ENCODE measurements around the gene POGLUT2. TPM values are rescaled to one million over a fixed set of nuclear protein-coding genes. Genes with fewer than 3 reads are reported as not detected.

The POGLUT2 gene
- polyA plus RNA-seq, 1 donor (not counting 4 experiments of a cell fraction or from before 2014, with no cell fraction given): 8.8 TPM

DNA sequence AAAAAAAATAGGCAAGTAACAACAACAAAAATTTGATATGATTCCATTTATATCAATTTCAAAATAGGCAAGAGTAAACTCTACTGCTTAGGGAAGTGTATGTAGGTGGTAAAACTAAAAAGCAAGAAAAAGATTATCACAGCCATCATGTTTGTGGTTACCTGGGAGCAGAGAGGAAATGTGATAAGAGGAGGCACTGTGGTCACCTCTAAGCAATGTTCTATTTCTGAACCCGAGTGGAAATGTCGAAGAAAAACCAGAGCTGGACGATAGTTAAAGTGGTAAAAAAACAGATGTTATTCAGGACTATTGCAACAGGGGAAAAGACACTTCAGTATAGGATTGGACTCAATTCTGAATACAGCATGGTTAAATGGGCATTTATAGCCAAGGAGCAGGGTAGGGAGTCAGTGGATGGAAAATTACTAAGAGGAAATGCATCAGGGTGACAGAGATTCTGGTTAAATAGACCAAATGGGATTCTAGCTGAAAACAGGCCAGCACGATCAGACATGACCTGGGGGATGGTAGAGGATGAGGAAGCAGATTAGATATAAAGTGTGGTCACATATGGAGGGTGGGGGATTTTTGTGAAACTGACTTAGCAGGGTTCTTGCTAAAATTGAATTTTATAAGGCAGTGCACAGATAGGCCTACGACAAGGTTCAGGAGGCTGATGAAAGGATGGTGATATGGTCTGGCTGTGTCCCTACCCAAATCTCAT is 19.2 kb downstream of the POGLUT2 start:
- peaks cover 0 to 2% of the 10 kb centered on the region in 2 experiments for H3K36me3 ChIP-seq (ENCODE audit: control insufficient read depth in 2 of 2, extremely low read depth in 1 of 2, insufficient read depth in 2 of 2, low read length in 2 of 2)
- DNase-seq (ENCODE audit: low read depth, low spot score) (no peak), FAIRE-seq (no peak)
- H3K9me1 ChIP-seq (ENCODE audit: control insufficient read depth, extremely low read depth, insufficient read depth, low read length): no peaks in the 10 kb centered on the region
- no peak overlapping the region for H2AFZ ChIP-seq (ENCODE audit: control insufficient read depth, low read length)
- TF ChIP-seq EZH2 (IDR thresholded peaks at IDR 0.05; ENCODE audit: low read length): no peak
- TF ChIP-seq, protein P1, sequence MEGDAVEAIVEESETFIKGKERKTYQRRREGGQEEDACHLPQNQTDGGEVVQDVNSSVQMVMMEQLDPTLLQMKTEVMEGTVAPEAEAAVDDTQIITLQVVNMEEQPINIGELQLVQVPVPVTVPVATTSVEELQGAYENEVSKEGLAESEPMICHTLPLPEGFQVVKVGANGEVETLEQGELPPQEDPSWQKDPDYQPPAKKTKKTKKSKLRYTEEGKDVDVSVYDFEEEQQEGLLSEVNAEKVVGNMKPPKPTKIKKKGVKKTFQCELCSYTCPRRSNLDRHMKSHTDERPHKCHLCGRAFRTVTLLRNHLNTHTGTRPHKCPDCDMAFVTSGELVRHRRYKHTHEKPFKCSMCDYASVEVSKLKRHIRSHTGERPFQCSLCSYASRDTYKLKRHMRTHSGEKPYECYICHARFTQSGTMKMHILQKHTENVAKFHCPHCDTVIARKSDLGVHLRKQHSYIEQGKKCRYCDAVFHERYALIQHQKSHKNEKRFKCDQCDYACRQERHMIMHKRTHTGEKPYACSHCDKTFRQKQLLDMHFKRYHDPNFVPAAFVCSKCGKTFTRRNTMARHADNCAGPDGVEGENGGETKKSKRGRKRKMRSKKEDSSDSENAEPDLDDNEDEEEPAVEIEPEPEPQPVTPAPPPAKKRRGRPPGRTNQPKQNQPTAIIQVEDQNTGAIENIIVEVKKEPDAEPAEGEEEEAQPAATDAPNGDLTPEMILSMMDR (optimal IDR thresholded peaks at IDR 0.05 in 1 of 3, IDR thresholded peaks at IDR 0.05 in 1 of 3, conservative IDR thresholded peaks at IDR 0.05 in 1 of 3; ENCODE audit: extremely low read depth in 1 of 3, insufficient read depth in 2 of 3, low read length in 3 of 3): no peak
- H3K79me2 ChIP-seq (ENCODE audit: control insufficient read depth, insufficient read depth, low read length): no peaks in the 10 kb centered on the region
- H4K20me1 ChIP-seq (ENCODE audit: control insufficient read depth, extremely low read depth, insufficient read depth, low read length): no peaks in the 10 kb centered on the region
- no peak overlapping the region for H3K4me2 ChIP-seq (ENCODE audit: control insufficient read depth, extremely low read depth, insufficient read depth, low read depth, low read length)
- no peak overlapping the region for H3K9ac ChIP-seq (ENCODE audit: control insufficient read depth, extremely low read depth, insufficient read depth, low read length)
- dilution Hi-C loops (cut with MboI; ENCODE audit: extremely low pct_ligation_motif_present, low sequenced_read_pairs): no loop called here
- no peaks in the 10 kb centered on the region for H3K4me1 ChIP-seq (ENCODE audit: control insufficient read depth, extremely low read depth, insufficient read depth, low read length)
- H3K27me3 ChIP-seq (ENCODE audit: control insufficient read depth, extremely low read depth, insufficient read depth, low read length): no peaks in the 10 kb centered on the region
- H3K4me3 ChIP-seq (ENCODE audit: control insufficient read depth in 2 of 3, extremely low read depth in 1 of 3, insufficient read depth in 2 of 3, low read depth in 1 of 3, low read length in 3 of 3): no peak overlapping the region
- H3K27ac ChIP-seq (ENCODE audit: control insufficient read depth, insufficient read depth, low read length): no peak overlapping the region
- H3K9me3 ChIP-seq (ENCODE audit: control insufficient read depth, low read depth, low read length): no peaks in the 10 kb centered on the region

DNA sequence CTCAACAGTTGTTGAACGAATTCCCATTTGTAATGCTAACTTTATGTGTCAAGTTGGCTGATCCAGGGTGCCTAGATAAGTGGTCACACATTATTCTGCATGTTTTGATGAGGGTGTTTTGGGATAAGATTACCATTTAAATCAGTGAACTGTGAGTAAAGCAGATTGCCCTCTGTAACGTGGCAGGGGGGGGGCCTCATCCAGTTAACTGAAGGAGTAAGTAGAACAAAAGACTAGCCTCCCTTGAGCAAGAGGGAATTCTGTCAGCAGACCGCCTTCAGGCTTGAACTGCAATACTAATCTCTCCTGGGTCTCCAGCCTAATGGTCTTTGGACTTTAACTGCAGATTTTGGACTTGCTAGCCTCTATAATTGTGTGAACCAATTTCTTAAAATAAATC is 21.0 kb downstream of the POGLUT2 start:
- DNase-seq (ENCODE audit: low read depth, low spot score) (no peak), FAIRE-seq (no peak)
- Histone ChIP-seq H3K4me2 (ENCODE audit: control insufficient read depth, extremely low read depth, insufficient read depth, low read depth, low read length) (no peak overlapping the region), H3K4me1 (ENCODE audit: control insufficient read depth, extremely low read depth, insufficient read depth, low read length) (peaks cover 2% of the 10 kb centered on the region), H3K9me3 (ENCODE audit: control insufficient read depth, low read depth, low read length) (no peaks in the 10 kb centered on the region), H3K27ac (ENCODE audit: control insufficient read depth, insufficient read depth, low read length) (no peak overlapping the region), H3K9ac (ENCODE audit: control insufficient read depth, extremely low read depth, insufficient read depth, low read length) (no peak overlapping the region), H2AFZ (ENCODE audit: control insufficient read depth, low read length) (no peak overlapping the region), H4K20me1 (ENCODE audit: control insufficient read depth, extremely low read depth, insufficient read depth, low read length) (no peaks in the 10 kb centered on the region), H3K9me1 (ENCODE audit: control insufficient read depth, extremely low read depth, insufficient read depth, low read length) (no peaks in the 10 kb centered on the region), H3K79me2 (ENCODE audit: control insufficient read depth, insufficient read depth, low read length) (peaks cover 5% of the 10 kb centered on the region), H3K4me3 (ENCODE audit: control insufficient read depth in 2 of 3, extremely low read depth in 1 of 3, insufficient read depth in 2 of 3, low read depth in 1 of 3, low read length in 3 of 3) (no peak overlapping the region), H3K27me3 (ENCODE audit: control insufficient read depth, extremely low read depth, insufficient read depth, low read length) (no peaks in the 10 kb centered on the region), H3K36me3 (ENCODE audit: control insufficient read depth in 2 of 2, extremely low read depth in 1 of 2, insufficient read depth in 2 of 2, low read length in 2 of 2) (no peaks in the 10 kb centered on the region)
- TF ChIP-seq EZH2 (IDR thresholded peaks at IDR 0.05; ENCODE audit: low read length): no peak
- TF ChIP-seq, protein P1 (optimal IDR thresholded peaks at IDR 0.05 in 1 of 3, IDR thresholded peaks at IDR 0.05 in 1 of 3, conservative IDR thresholded peaks at IDR 0.05 in 1 of 3; ENCODE audit: extremely low read depth in 1 of 3, insufficient read depth in 2 of 3, low read length in 3 of 3): no peak
- dilution Hi-C loops (cut with MboI; ENCODE audit: extremely low pct_ligation_motif_present, low sequenced_read_pairs): no loop called here

Measured in keratinocyte (primary cell).